ENCODE measurements around the gene IGSF3.

IGSF3 gene

GRCh38 chr1:116570358-116571214 lies 96.9 kb downstream of the IGSF3 start, which contains the start of gene CD58:
CD58 (minus strand) TSS chr1:116571026; CDS start chr1:116570972, 54 bp downstream.
- H3K4me3 ChIP-seq (replicated peaks; ENCODE audit: low read depth, low read length), result peak within 1 kb of the TSS; percentile 72
- peak; percentile 35 for DNase-seq (ENCODE audit: extremely low read depth, low read depth)

GRCh38 chr1:116569776-116570357 lies 97.7 kb downstream of the IGSF3 start:
- TF ChIP-seq CTCF (IDR thresholded peaks at IDR 0.05; ENCODE audit: low read depth, low read length, missing control alignments), result no peak
- DNase-seq (ENCODE audit: extremely low read depth, low read depth), result no peak

More at GRCh38 chr1:116570358-116571214, 96.9 kb downstream of the IGSF3 start, which contains the start of gene CD58:
- TF ChIP-seq CTCF (IDR thresholded peaks at IDR 0.05; ENCODE audit: low read depth, low read length, missing control alignments), result peak; percentile 52

GRCh38 chr1:116569381-116569670 lies 98.2 kb downstream of the IGSF3 start:
- H3K4me3 ChIP-seq (replicated peaks; ENCODE audit: low read depth, low read length), result no peak overlapping the region
- no peak for DNase-seq (ENCODE audit: extremely low read depth, low read depth)
- no peak for TF ChIP-seq CTCF (IDR thresholded peaks at IDR 0.05; ENCODE audit: low read depth, low read length, missing control alignments)

More at GRCh38 chr1:116569776-116570357, 97.7 kb downstream of the IGSF3 start:
- H3K4me3 ChIP-seq (replicated peaks; ENCODE audit: low read depth, low read length), result peak overlapping the region; percentile 72

GRCh38 chr1:116568662-116569380 lies 98.7 kb downstream of the IGSF3 start:
- no peak for DNase-seq (ENCODE audit: extremely low read depth, low read depth)
- TF ChIP-seq CTCF (IDR thresholded peaks at IDR 0.05; ENCODE audit: low read depth, low read length, missing control alignments), result no peak

GRCh38 chr1:116567790-116568661 lies 99.5 kb downstream of the IGSF3 start:
- DNase-seq (ENCODE audit: extremely low read depth, low read depth), result no peak
- TF ChIP-seq CTCF (IDR thresholded peaks at IDR 0.05; ENCODE audit: low read depth, low read length, missing control alignments), result no peak
- no peak overlapping the region for H3K4me3 ChIP-seq (replicated peaks; ENCODE audit: low read depth, low read length)

More at GRCh38 chr1:116568662-116569380, 98.7 kb downstream of the IGSF3 start:
- no peak overlapping the region for H3K4me3 ChIP-seq (replicated peaks; ENCODE audit: low read depth, low read length)

- DNase-seq (ENCODE audit: extremely low read depth, low read depth), result no peak
- no peak overlapping the region for H3K4me3 ChIP-seq (replicated peaks; ENCODE audit: low read depth, low read length)
- TF ChIP-seq CTCF (IDR thresholded peaks at IDR 0.05; ENCODE audit: low read depth, low read length, missing control alignments), result no peak
These were observed 102.3 kb downstream of the IGSF3 start for GRCh38 chr1:116565222-116565621.
